SK-N-SH treated with all-trans-retinoic acid at 6 μM for 48 hours (cell line): Measurements from ENCODE around the gene SFXN2.

Experiments used
- ATAC-seq: fragments of 200-7000 bp; cut with Tn5 transposase; 3 replicates; pipeline ENCODE4 v1.9.1; 2020; ENCODE audit warnings: mild to moderate bottlenecking, moderate library complexity
- ARNTL ChIP-seq: fragments of 450-650 bp; formaldehyde crosslinking; IDR thresholded peaks from 2 replicates; pipeline ENCODE4 v1.5.0; 2020; ENCODE audit warnings: low read depth, mild to moderate bottlenecking, moderate library complexity, borderline replicate concordance
- BACH2 ChIP-seq: fragments of 250-450 bp; sonication (Bioruptor Pico); IDR thresholded peaks from 2 replicates; pipeline ENCODE4 v1.9.0; 2021; ENCODE audit warnings: mild to moderate bottlenecking, borderline replicate concordance
- CREB5 ChIP-seq: fragments of 250-450 bp; sonication (Bioruptor Pico); IDR thresholded peaks from 2 replicates; pipeline ENCODE4 v1.5.1; 2020; ENCODE audit warnings: low read depth, mild to moderate bottlenecking, moderate library complexity
- CSDC2 ChIP-seq: fragments of 250-450 bp; sonication (Bioruptor Pico); IDR thresholded peaks from 2 replicates; pipeline ENCODE4 v1.5.0; 2020; ENCODE audit warnings: mild to moderate bottlenecking, moderate library complexity
- CSRNP3 ChIP-seq: fragments of 250-450 bp; sonication (Bioruptor Pico); IDR thresholded peaks from 2 replicates; pipeline ENCODE4 v1.5.1; 2021; ENCODE audit warnings: mild to moderate bottlenecking, moderate library complexity
- ESRRG ChIP-seq: fragments of 250-450 bp; sonication (Bioruptor Pico); IDR thresholded peaks from 2 replicates; pipeline ENCODE4 v1.6.1; 2021; ENCODE audit warnings: mild to moderate bottlenecking
- GLIS3 ChIP-seq: fragments of 250-450 bp; sonication (Bioruptor Pico); IDR thresholded peaks from 2 replicates; pipeline ENCODE4 v1.5.0; 2020; ENCODE audit warnings: mild to moderate bottlenecking, moderate library complexity
- ISL1 ChIP-seq: fragments of 250-450 bp; sonication (Bioruptor Pico); IDR thresholded peaks from 2 replicates; pipeline ENCODE4 v2.1.2; 2022; ENCODE audit warnings: mild to moderate bottlenecking, moderate library complexity
- OSR1 ChIP-seq: fragments of 250-450 bp; sonication (Bioruptor Pico); IDR thresholded peaks from 2 replicates; pipeline ENCODE4 v1.8.0; 2022; ENCODE audit warnings: moderate library complexity, mild to moderate bottlenecking, inconsistent platforms
- POU6F1 ChIP-seq: fragments of 250-450 bp; sonication (Bioruptor Pico); IDR thresholded peaks from 2 replicates; pipeline ENCODE4 v1.8.0; 2021; ENCODE audit warnings: low read depth, mild to moderate bottlenecking, moderate library complexity, borderline replicate concordance
- RARB ChIP-seq: fragments of 250-450 bp; sonication (Bioruptor Pico); IDR thresholded peaks from 2 replicates; pipeline ENCODE4 v1.8.0; 2021; ENCODE audit warnings: mild to moderate bottlenecking, moderate library complexity
- SNAI2 ChIP-seq: fragments of 250-450 bp; sonication (Bioruptor Pico); IDR thresholded peaks from 2 replicates; pipeline ENCODE4 v1.5.0; 2020; ENCODE audit warnings: mild to moderate bottlenecking, moderate library complexity
- TCF4 ChIP-seq: fragments of 250-450 bp; sonication (Bioruptor Pico); IDR thresholded peaks from 2 replicates; pipeline ENCODE4 v1.8.0; 2021; ENCODE audit warnings: mild to moderate bottlenecking, moderate library complexity, borderline replicate concordance
- TOX ChIP-seq: fragments of 250-450 bp; sonication (Bioruptor Pico); IDR thresholded peaks from 2 replicates; pipeline ENCODE4 v1.8.0; 2021; ENCODE audit warnings: mild to moderate bottlenecking, moderate library complexity, borderline replicate concordance
- ZC3H10 ChIP-seq: fragments of 250-450 bp; sonication (Bioruptor Pico); IDR thresholded peaks from 2 replicates; pipeline ENCODE4 v1.5.1; 2021; ENCODE audit warnings: mild to moderate bottlenecking, moderate library complexity
- ZFP3 ChIP-seq: fragments of 250-450 bp; sonication (Bioruptor Pico); IDR thresholded peaks from 2 replicates; pipeline ENCODE4 v1.5.0; 2020; ENCODE audit warnings: mild to moderate bottlenecking, moderate library complexity
- ZFP30 ChIP-seq: fragments of 450-650 bp; formaldehyde crosslinking; IDR thresholded peaks from 2 replicates; pipeline ENCODE4 v1.5.0; 2022; ENCODE audit warnings: mild to moderate bottlenecking, moderate library complexity
- ZNF565 ChIP-seq: fragments of 450-650 bp; formaldehyde crosslinking; conservative IDR thresholded peaks from 2 replicates; pipeline ENCODE4 v1.5.0; 2020; ENCODE audit warnings: low read depth, mild to moderate bottlenecking, moderate library complexity
- ZNF70 ChIP-seq: fragments of 450-650 bp; formaldehyde crosslinking; IDR thresholded peaks from 2 replicates; pipeline ENCODE4 v1.5.0; 2020; ENCODE audit warnings: mild to moderate bottlenecking, moderate library complexity
- ZNF8 ChIP-seq: fragments of 450-650 bp; formaldehyde crosslinking; IDR thresholded peaks from 2 replicates; pipeline ENCODE4 v1.5.0; 2020; ENCODE audit warnings: mild to moderate bottlenecking, moderate library complexity
- TF ChIP-seq, protein P1 (sequence below): fragments of 250-450 bp; sonication (Bioruptor Pico); IDR thresholded peaks from 2 replicates; pipeline ENCODE4 v1.8.0; 2020; ENCODE audit warnings: mild to moderate bottlenecking, moderate library complexity, borderline replicate concordance
- TF ChIP-seq, protein P2 (sequence below): fragments of 250-450 bp; sonication (Bioruptor Pico); IDR thresholded peaks from 2 replicates; pipeline ENCODE4 v1.5.0; 2020; ENCODE audit warnings: mild to moderate bottlenecking, moderate library complexity

The SFXN2 gene

GRCh38 chr10:102669206-102670064, 45.0 kb upstream of the SFXN2 start:
- TF ChIP-seq RARB (CRISPR knock-in tag) = no peak
- TF ChIP-seq ZNF8 (CRISPR knock-in tag) = no peak
- no peak for TF ChIP-seq BACH2 (CRISPR knock-in tag)
- TF ChIP-seq SNAI2 (CRISPR knock-in tag) = no peak
- TF ChIP-seq CSDC2 (CRISPR knock-in tag) = no peak
- TF ChIP-seq TOX (CRISPR knock-in tag) = no peak
- no peak for TF ChIP-seq ZC3H10 (CRISPR knock-in tag)
- no peak for TF ChIP-seq OSR1 (CRISPR knock-in tag)
- TF ChIP-seq ESRRG (CRISPR knock-in tag) = no peak
- TF ChIP-seq ZFP3 = no peak
- TF ChIP-seq ARNTL = no peak
- TF ChIP-seq GLIS3 (CRISPR knock-in tag) = no peak
- TF ChIP-seq CREB5 (CRISPR knock-in tag) = no peak
- TF ChIP-seq POU6F1 (CRISPR knock-in tag) = no peak
- TF ChIP-seq ISL1 (CRISPR knock-in tag) = no peak
- ATAC-seq = peak; percentile 66

GRCh38 chr10:102670065-102670670, 44.3 kb upstream of the SFXN2 start:
- TF ChIP-seq ZNF8 (CRISPR knock-in tag) = no peak
- TF ChIP-seq GLIS3 (CRISPR knock-in tag) = no peak
- TF ChIP-seq CREB5 (CRISPR knock-in tag) = no peak
- no peak for TF ChIP-seq ZNF70 (CRISPR knock-in tag)
- TF ChIP-seq, protein P1, sequence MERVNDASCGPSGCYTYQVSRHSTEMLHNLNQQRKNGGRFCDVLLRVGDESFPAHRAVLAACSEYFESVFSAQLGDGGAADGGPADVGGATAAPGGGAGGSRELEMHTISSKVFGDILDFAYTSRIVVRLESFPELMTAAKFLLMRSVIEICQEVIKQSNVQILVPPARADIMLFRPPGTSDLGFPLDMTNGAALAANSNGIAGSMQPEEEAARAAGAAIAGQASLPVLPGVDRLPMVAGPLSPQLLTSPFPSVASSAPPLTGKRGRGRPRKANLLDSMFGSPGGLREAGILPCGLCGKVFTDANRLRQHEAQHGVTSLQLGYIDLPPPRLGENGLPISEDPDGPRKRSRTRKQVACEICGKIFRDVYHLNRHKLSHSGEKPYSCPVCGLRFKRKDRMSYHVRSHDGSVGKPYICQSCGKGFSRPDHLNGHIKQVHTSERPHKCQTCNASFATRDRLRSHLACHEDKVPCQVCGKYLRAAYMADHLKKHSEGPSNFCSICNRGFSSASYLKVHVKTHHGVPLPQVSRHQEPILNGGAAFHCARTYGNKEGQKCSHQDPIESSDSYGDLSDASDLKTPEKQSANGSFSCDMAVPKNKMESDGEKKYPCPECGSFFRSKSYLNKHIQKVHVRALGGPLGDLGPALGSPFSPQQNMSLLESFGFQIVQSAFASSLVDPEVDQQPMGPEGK (CRISPR knock-in tag) = no peak
- no peak for TF ChIP-seq CSRNP3 (CRISPR knock-in tag)
- TF ChIP-seq ZFP30 = no peak
- no peak for TF ChIP-seq ZC3H10 (CRISPR knock-in tag)
- no peak for TF ChIP-seq ESRRG (CRISPR knock-in tag)
- TF ChIP-seq SNAI2 (CRISPR knock-in tag) = no peak
- no peak for TF ChIP-seq BACH2 (CRISPR knock-in tag)
- TF ChIP-seq ZFP3 = no peak
- no peak for TF ChIP-seq POU6F1 (CRISPR knock-in tag)
- TF ChIP-seq OSR1 (CRISPR knock-in tag) = no peak
- TF ChIP-seq TCF4 = no peak
- TF ChIP-seq ARNTL = no peak
- TF ChIP-seq CSDC2 (CRISPR knock-in tag) = no peak
- TF ChIP-seq ZNF565 (CRISPR knock-in tag) = no peak
- TF ChIP-seq, protein P2, sequence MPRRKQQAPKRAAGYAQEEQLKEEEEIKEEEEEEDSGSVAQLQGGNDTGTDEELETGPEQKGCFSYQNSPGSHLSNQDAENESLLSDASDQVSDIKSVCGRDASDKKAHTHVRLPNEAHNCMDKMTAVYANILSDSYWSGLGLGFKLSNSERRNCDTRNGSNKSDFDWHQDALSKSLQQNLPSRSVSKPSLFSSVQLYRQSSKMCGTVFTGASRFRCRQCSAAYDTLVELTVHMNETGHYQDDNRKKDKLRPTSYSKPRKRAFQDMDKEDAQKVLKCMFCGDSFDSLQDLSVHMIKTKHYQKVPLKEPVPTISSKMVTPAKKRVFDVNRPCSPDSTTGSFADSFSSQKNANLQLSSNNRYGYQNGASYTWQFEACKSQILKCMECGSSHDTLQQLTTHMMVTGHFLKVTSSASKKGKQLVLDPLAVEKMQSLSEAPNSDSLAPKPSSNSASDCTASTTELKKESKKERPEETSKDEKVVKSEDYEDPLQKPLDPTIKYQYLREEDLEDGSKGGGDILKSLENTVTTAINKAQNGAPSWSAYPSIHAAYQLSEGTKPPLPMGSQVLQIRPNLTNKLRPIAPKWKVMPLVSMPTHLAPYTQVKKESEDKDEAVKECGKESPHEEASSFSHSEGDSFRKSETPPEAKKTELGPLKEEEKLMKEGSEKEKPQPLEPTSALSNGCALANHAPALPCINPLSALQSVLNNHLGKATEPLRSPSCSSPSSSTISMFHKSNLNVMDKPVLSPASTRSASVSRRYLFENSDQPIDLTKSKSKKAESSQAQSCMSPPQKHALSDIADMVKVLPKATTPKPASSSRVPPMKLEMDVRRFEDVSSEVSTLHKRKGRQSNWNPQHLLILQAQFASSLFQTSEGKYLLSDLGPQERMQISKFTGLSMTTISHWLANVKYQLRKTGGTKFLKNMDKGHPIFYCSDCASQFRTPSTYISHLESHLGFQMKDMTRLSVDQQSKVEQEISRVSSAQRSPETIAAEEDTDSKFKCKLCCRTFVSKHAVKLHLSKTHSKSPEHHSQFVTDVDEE (CRISPR knock-in tag) = no peak
- TF ChIP-seq RARB (CRISPR knock-in tag) = no peak
- TF ChIP-seq, all 23 proteins: peak for 0
- no peak; the same call in 2 of the 3 replicates for ATAC-seq
